GM19468 (cell line): Measurements from ENCODE around the gene GIPC2.
"Not testable (repeated sequence)": the region's sequence is repeated elsewhere in the genome, so short reads cannot be mapped to it uniquely, and the experiment has no call there.

Experiments used
- ATAC-seq: cut with Tn5 transposase; IDR thresholded peaks from one replicate; pipeline ENCODE4 v1.9.1; 2021; ENCODE audit warnings: mild to moderate bottlenecking, moderate library complexity, moderate number of reproducible peaks; ENCODE audit not compliant: unreplicated experiment; ENCODE audit errors: extremely low read depth

The GIPC2 gene

GRCh38 chr1:78061825-78062523 is 16.2 kb downstream of the GIPC2 start:
- ATAC-seq: no peak

DNA sequence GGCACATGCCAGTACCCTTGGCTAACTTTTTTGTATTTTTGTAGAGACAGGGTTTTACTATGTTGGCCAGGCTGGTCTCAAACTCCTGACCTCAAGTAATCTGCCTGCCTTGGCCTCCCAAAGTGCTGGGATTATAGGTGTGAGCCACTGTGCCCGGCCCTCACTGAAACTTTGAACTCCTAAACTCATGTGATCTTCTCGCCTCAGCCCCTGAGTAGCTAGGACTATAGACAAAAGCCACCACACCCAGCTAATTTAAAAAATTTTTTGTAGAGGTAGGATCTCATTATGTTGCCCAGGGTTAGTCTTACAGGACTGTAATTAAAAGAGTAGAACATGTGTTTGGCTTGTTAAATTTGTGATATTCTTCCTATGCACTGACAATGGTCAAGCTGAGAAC is 19.1 kb downstream of the GIPC2 start:
- not testable (repeated sequence) for ATAC-seq

GRCh38 chr1:78068681-78069283 is 23.0 kb downstream of the GIPC2 start:
- ATAC-seq: no peak

DNA sequence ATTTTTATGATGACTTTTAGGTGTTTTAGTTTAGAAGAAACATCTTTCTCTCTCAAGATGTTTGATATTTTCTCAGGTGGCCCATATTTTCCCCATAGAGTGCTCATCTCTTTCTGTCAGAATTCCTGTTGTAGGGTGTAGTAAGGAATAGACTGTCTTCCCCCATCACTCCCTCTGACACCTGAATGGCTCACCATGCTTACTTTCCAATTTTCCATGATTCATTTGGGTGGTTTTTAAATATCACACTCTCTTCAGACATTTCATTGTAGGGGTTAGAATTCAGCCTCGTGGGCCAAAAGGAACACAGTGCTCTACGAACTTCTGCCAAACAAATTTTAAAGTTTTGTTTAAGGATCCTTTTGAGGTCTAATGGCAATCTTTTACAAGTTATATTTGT is 24.0 kb downstream of the GIPC2 start:
- no peak for ATAC-seq

GRCh38 chr1:78070210-78070609 is 24.4 kb downstream of the GIPC2 start:
- ATAC-seq: no peak

DNA sequence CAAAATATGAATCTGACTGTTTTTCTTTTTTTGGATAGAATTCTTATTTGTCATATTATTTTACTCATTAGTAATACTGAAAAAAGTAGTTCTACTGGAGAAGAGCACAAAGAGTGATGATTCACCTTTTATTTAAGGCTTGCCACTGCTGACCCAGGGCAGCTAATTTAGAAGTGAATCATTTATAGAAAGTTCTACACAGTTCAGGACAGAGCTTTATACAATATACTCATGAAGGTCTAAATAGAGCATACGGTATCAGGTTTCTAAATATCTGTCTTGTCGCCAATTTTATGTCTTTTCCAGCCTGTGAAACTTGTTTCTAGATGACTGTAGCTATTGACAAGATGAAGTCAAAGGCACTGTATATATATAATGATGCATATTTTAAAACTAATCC is 25.0 kb downstream of the GIPC2 start:
- ATAC-seq: no peak

DNA sequence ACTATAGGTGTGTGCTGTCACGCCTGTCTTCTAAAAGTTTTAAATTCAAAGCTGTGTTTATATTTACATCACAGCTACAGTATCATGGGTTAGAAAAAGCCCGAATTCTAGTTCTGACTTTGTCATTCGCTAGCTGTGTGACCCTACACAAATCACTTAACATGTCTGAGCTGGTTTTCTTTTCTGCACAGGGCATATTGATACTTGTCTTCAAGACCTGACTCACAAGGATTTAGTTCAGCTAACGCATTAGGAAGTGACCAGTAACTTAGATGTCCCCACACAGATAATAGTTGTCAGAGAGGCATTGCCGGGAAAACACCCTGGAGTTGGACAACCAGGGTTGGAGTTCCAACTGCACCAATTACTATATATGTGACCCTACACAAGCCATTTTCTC is 25.9 kb downstream of the GIPC2 start:
- no peak for ATAC-seq

GRCh38 chr1:78072216-78072615 is 26.4 kb downstream of the GIPC2 start:
- ATAC-seq: no peak

DNA sequence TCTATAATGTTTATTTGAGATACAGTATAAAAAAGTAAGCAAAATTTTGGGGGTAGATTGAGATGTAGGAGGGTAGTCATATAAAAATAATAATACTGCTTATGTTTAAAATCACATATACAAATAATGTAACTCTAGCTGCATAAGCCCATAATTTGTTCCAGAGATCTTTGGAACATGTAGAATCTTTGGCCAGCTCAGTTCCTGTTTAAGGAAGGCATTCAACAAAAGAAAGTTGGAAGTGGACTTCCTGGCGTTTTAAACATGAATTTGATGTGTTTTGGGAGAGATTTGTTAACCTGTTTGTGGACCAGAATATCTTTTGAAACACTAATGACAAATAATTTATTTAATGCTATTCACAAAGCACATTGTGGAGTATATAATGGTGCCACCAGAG is 27.7 kb downstream of the GIPC2 start:
- ATAC-seq: no peak

GRCh38 chr1:78075621-78076020 is 29.9 kb downstream of the GIPC2 start:
- ATAC-seq: no peak

- no peak for ATAC-seq
Observed at GRCh38 chr1:78078358-78078757, 32.6 kb downstream of the GIPC2 start.

- ATAC-seq: no peak
Observed at GRCh38 chr1:78079580-78079979, 33.8 kb downstream of the GIPC2 start.

DNA sequence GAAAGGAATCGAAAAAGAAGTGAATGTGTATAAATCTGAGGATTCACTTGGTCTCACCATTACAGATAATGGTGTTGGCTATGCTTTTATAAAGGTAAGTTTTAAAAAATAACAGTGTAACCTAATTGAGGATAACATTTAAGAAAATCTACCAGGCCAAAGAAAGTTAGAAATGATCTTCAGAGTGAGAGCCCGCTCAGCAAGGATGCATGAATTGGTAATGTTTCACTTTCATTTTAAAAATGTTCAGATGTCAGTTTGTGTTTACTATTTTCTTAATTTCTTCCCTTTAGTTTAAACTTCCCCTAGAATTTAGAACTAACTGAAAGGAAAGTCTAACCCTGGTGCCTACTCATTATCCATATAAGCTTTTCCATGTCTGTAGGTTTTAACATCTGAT is 35.0 kb downstream of the GIPC2 start:
- no peak for ATAC-seq

- ATAC-seq: no peak
Observed at GRCh38 chr1:78081980-78082860, 36.5 kb downstream of the GIPC2 start.

DNA sequence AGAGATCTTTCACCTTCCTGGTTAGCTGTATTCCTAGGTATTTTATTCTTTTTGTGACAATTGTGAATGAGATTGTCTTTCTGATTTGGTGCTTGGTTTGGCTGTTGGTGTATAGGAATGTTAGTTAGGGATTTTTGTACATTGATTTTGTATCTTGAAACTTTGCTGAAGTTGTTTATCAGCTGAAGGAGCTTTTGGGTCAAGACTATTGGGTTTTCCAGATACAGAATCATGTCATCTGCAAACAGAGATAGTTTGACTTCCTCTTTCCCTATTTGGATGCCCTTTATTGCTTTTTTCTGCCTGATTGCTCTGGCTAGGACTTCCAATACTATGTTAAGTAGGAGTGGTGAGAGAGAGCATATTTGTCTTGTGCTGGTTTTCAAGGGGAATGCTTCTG is 38.9 kb downstream of the GIPC2 start:
- ATAC-seq: not testable (repeated sequence)

DNA sequence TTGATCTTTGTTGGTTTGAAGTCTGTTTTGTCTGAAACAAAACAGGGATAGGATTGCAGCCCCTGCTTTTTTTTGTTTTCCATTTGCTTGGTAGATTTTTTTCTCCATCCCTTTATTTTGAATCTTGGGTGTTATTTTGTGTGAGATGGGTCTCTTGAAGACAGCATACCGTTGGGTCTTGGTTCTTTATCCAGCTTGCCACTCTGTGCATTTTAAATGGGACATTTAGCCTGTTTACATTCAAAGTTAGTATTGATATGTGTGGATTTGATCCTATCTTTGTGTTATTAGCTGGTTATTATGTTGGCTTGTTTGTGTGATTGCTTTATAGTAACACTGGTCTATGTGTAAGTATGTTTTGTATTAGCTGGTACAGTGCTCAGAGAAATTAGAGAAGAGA is 40.9 kb downstream of the GIPC2 start:
- ATAC-seq: no peak

DNA sequence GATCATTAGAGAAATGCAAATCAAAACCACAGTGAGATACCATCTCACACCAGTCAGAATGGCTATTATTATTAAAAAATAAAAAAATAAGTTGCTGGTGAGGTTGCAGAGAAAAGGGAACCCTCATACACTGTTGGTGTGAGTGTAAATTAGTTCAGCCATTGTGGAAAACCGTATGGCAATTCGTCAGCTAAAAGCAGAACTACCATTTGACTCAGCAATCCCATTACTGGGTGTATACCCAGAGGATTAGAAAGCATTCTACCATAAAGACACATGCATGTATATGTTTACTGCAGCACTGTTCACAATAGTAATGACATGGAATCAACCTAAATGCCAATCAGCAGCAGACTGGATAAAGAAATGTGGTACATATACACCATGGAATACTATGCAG is 42.2 kb downstream of the GIPC2 start:
- no peak for ATAC-seq

GRCh38 chr1:78088486-78088885 is 42.7 kb downstream of the GIPC2 start:
- no peak for ATAC-seq

GRCh38 chr1:78089010-78089409 is 43.2 kb downstream of the GIPC2 start:
- ATAC-seq: no peak

- no peak for ATAC-seq
Observed at GRCh38 chr1:78090472-78091133, 44.8 kb downstream of the GIPC2 start.
